ENCODE measurements around the gene PPFIA3. TPM values are rescaled to one million over a fixed set of nuclear protein-coding genes. Genes with fewer than 3 reads are reported as not detected.
"Not testable (repeated sequence)": the region's sequence is repeated elsewhere in the genome, so short reads cannot be mapped to it uniquely, and the experiment has no call there.

PPFIA3 gene
- total RNA-seq, 1 donor: 1.1 TPM

DNA sequence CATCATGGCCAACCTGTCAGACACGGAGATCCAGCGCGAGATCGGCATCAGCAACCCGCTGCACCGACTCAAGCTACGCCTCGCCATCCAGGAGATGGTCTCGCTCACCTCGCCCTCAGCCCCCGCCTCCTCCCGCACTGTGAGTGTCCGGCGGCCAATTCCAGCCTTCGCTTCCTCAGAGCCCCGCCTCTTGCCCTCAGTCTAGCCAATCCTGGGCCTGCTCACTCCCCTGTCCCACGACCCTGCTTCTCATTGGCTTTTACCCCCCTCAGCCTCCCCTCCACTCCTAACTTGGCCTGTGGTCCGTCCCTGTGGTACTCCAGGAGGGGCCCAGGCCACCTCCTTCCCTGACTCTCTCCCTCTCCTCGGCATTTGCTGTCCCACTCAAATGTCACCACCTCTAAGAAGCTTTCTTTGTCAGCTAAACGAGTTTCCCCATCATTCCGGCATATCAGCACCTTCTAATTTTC lies 23.6 kb downstream of the PPFIA3 start:
- no peaks in the 10 kb centered on the region for H3K79me2 ChIP-seq (ENCODE audit: insufficient read depth, low read length)
- H3K27ac ChIP-seq (ENCODE audit: low read depth, low read length): no peak overlapping the region
- peaks cover 15% of the 10 kb centered on the region for H3K4me1 ChIP-seq (ENCODE audit: insufficient read depth, low read length)
- H3K4me2 ChIP-seq (ENCODE audit: insufficient read depth, low read length): peak overlapping the region; percentile 95
- peak overlapping the region; percentile 96 for H2AFZ ChIP-seq (ENCODE audit: low read length)
- H3K36me3 ChIP-seq (ENCODE audit: insufficient read depth, low read length): no peaks in the 10 kb centered on the region
- no peaks in the 10 kb centered on the region for H3K9me3 ChIP-seq (ENCODE audit: low read depth, low read length)
- H4K20me1 ChIP-seq (ENCODE audit: insufficient read depth, low read length): no peaks in the 10 kb centered on the region
- no peaks in the 10 kb centered on the region for H3K27me3 ChIP-seq (ENCODE audit: insufficient read depth, low read length)
- H3K4me3 ChIP-seq (ENCODE audit: insufficient read depth, low read length): peak overlapping the region; percentile 93
- no peak for TF ChIP-seq CTCF (IDR thresholded peaks at IDR 0.05; ENCODE audit: extremely low read depth, low read depth, low read length)
- peak; percentile 99 for DNase-seq (ENCODE audit: insufficient read length, low spot score, missing footprints)

GRCh38 chr19:49145573-49146407 lies 26.4 kb downstream of the PPFIA3 start:
- peak overlapping the region; percentile 76 for H2AFZ ChIP-seq (ENCODE audit: low read length)
- peak overlapping the region; percentile 86 for H3K4me2 ChIP-seq (ENCODE audit: insufficient read depth, low read length)

GRCh38 chr19:49146408-49146770 lies 27.0 kb downstream of the PPFIA3 start:
- Histone ChIP-seq H3K4me2 (ENCODE audit: insufficient read depth, low read length) (peak overlapping the region; percentile 86), H2AFZ (ENCODE audit: low read length) (peak overlapping the region; percentile 76), H3K4me1 (ENCODE audit: insufficient read depth, low read length) (peaks cover 34% of the 10 kb centered on the region), H3K4me3 (ENCODE audit: insufficient read depth, low read length) (peak overlapping the region; percentile 72)
- H3K36me3 ChIP-seq (ENCODE audit: insufficient read depth, low read length); H3K9me3 ChIP-seq (ENCODE audit: low read depth, low read length); H3K27me3 ChIP-seq (ENCODE audit: insufficient read depth, low read length); H3K79me2 ChIP-seq (ENCODE audit: insufficient read depth, low read length); H4K20me1 ChIP-seq (ENCODE audit: insufficient read depth, low read length); H3K27ac ChIP-seq (ENCODE audit: low read depth, low read length): not testable (repeated sequence)
- peak; percentile 88 for DNase-seq (ENCODE audit: insufficient read length, low spot score, missing footprints)

More at GRCh38 chr19:49145573-49146407, 26.4 kb downstream of the PPFIA3 start:
- Histone ChIP-seq H3K79me2 (ENCODE audit: insufficient read depth, low read length) (no peaks in the 10 kb centered on the region), H3K36me3 (ENCODE audit: insufficient read depth, low read length) (no peaks in the 10 kb centered on the region), H3K9me3 (ENCODE audit: low read depth, low read length) (no peaks in the 10 kb centered on the region), H3K27ac (ENCODE audit: low read depth, low read length) (no peak overlapping the region), H3K27me3 (ENCODE audit: insufficient read depth, low read length) (no peaks in the 10 kb centered on the region), H3K4me1 (ENCODE audit: insufficient read depth, low read length) (peaks cover 31% of the 10 kb centered on the region), H4K20me1 (ENCODE audit: insufficient read depth, low read length) (no peaks in the 10 kb centered on the region), H3K4me3 (ENCODE audit: insufficient read depth, low read length) (peak overlapping the region; percentile 72)
- peak; percentile 97 for DNase-seq (ENCODE audit: insufficient read length, low spot score, missing footprints)
- peak; percentile 80 for TF ChIP-seq CTCF (IDR thresholded peaks at IDR 0.05; ENCODE audit: extremely low read depth, low read depth, low read length)

- Histone ChIP-seq H2AFZ (ENCODE audit: low read length) (no peak overlapping the region), H3K79me2 (ENCODE audit: insufficient read depth, low read length) (no peaks in the 10 kb centered on the region), H3K4me2 (ENCODE audit: insufficient read depth, low read length) (no peak overlapping the region), H3K9me3 (ENCODE audit: low read depth, low read length) (no peaks in the 10 kb centered on the region), H3K27me3 (ENCODE audit: insufficient read depth, low read length) (no peaks in the 10 kb centered on the region), H3K4me3 (ENCODE audit: insufficient read depth, low read length) (no peak overlapping the region), H3K27ac (ENCODE audit: low read depth, low read length) (no peak overlapping the region), H4K20me1 (ENCODE audit: insufficient read depth, low read length) (no peaks in the 10 kb centered on the region), H3K4me1 (ENCODE audit: insufficient read depth, low read length) (peaks cover 30% of the 10 kb centered on the region), H3K36me3 (ENCODE audit: insufficient read depth, low read length) (no peaks in the 10 kb centered on the region)
- DNase-seq (ENCODE audit: insufficient read length, low spot score, missing footprints): peak; percentile 83
- TF ChIP-seq CTCF (IDR thresholded peaks at IDR 0.05; ENCODE audit: extremely low read depth, low read depth, low read length): no peak
These were observed 28.8 kb downstream of the PPFIA3 start for GRCh38 chr19:49148044-49148682.

Data from osteoblast (primary cell).